ENCODE results near the gene PHACTR1. TPM values are rescaled to one million over a fixed set of nuclear protein-coding genes. Genes with fewer than 3 reads are reported as not detected.

PHACTR1 gene
- total RNA-seq, 1 donor from 2014 or later, result 3.6 TPM

DNA sequence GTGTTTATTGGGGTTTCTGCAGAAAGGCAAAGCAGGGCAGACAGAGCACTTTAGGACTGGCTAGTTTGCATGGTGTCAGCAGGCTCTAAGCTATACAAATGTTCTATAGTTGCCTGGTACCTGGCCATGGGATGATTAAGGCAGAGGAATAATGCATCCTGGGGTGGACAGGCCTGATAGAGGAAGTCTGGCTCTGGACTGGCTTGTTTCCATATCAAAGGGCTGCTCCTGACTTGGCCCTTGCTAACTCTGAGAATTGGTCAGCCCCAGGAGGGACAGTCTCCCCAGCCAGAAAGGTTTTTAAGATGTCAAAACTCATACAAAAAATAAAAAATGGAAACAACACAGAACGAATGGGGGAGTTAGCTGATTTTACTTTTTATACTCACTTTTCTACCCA lies 474.9 kb downstream of the PHACTR1 start:
- no peak for DNase-seq (ENCODE audit: low spot score)

GRCh38 chr6:13194852-13195251 lies 478.3 kb downstream of the PHACTR1 start:
- DNase-seq (ENCODE audit: low spot score), result peak; percentile 79

GRCh38 chr6:13195803-13196202 lies 479.2 kb downstream of the PHACTR1 start:
- no peak for DNase-seq (ENCODE audit: low spot score)

DNA sequence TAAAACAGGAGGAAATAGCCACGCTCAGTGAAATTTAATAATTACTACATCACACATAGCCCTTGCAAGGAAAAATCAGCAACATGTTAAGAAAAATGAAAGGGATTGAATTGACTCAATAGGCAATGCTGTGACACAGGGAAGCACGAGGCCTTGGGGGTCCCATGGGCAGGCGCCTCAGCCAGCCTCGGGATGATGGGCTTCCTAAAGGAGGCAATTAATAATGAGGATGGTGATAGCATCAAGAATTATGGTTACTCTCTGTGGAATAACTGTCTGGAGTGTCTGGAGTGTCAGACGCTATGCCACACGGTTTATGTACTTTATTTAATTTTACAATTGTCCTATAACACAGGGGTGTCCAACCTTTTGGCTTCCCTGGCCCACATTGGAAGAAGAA lies 481.6 kb downstream of the PHACTR1 start:
- DNase-seq (ENCODE audit: low spot score), result no peak

DNA sequence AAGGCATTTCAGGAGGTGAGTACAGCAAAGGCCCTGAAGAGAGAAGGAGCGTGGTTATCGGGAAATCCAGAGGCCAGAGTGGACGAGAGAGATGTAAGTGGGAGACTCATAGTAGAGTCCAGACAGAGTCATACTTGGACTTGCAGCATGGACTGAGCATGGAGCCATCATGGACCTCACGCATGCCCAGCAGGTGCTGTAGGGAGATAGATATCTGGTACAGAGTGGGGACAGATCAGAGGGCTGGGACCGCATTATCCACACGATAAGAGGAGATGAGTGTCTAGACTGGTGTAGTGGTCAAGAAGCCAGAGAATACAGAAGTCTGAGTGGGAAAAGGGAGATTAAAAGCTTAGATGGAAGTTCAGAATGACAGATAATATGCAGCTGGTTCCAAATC lies 484.8 kb downstream of the PHACTR1 start:
- no peak for DNase-seq (ENCODE audit: low spot score)

GRCh38 chr6:13203145-13203544 lies 486.6 kb downstream of the PHACTR1 start:
- DNase-seq (ENCODE audit: low spot score), result no peak

- DNase-seq (ENCODE audit: low spot score), result no peak
Measured at GRCh38 chr6:13205106-13205505, 488.5 kb downstream of the PHACTR1 start.

DNA sequence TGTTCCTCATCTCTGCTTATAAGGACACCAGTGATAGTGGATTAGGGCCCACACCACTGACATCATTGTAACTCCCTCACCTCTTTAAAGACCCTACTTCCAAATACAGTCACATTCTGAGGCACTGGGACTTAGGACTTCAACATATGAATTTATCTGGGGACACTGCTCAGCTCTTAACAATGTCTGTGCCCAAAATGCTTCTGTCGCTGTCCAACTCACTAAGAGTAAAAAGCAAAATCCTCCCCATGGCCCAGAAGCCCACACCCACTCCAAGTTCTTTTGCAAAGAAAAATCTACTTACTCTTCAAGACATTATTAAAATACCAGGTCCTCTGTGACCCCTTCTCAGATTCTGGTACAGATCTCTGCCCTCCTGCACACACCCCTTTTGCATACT lies 495.5 kb downstream of the PHACTR1 start:
- DNase-seq (ENCODE audit: low spot score), result no peak

DNA sequence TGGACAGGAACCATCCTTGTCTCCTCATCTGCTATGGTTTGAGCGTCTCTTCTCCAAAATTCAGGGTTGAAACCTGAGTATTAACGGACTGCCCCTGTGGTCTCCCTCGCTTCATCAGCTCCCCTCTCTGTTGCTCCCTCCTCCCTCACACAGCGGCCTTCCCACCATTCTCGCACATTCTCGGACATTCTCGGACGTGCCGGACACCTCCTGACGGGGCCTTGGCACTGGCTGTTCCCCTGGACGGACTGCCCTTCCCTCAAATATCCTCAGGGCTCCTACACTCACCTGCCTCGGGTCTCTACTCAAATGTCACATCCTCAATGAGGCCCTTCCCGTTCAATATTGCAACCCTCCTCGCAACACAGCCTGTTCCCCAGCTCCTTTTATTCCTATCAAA lies 496.0 kb downstream of the PHACTR1 start:
- no peak for DNase-seq (ENCODE audit: low spot score)

GRCh38 chr6:13215390-13215789 lies 498.8 kb downstream of the PHACTR1 start:
- DNase-seq (ENCODE audit: low spot score), result no peak

DNA sequence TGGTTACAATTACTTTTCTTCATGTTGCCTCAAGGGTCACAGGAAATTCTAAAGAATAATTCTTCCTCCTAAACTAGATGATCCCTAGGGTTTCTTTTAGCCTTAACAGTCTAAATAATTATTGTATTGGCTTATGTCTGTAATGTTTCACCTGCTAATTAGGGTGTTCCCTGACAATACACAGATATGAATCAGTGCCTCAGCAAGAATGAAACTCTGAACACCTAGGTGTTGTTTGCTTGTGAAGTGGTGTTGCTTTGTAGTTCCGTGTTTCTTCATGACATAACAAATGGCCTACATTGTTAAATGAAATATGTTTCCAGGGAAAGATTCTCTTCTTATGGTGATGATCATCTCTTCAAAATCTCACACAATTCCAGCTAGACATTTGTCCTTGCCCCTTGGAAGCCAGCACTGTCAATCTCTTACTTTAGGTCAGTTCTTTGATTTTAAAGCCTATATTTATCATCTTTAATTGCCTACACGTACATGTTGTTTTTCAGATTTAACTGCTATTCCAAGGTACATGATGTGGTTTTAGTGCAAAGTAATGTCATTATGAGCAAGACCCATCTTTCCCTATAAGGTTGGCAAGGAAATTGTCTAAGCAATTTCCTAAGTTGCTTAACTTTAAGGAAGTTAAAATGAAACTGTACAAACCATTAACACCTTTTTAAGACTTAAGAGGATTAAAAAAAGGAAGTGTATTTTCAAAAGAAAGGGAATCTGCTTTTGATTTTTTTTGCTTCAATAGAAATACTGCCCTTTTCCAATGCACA lies 499.9 kb downstream of the PHACTR1 start:
- no peak for DNase-seq (ENCODE audit: low spot score)

DNA sequence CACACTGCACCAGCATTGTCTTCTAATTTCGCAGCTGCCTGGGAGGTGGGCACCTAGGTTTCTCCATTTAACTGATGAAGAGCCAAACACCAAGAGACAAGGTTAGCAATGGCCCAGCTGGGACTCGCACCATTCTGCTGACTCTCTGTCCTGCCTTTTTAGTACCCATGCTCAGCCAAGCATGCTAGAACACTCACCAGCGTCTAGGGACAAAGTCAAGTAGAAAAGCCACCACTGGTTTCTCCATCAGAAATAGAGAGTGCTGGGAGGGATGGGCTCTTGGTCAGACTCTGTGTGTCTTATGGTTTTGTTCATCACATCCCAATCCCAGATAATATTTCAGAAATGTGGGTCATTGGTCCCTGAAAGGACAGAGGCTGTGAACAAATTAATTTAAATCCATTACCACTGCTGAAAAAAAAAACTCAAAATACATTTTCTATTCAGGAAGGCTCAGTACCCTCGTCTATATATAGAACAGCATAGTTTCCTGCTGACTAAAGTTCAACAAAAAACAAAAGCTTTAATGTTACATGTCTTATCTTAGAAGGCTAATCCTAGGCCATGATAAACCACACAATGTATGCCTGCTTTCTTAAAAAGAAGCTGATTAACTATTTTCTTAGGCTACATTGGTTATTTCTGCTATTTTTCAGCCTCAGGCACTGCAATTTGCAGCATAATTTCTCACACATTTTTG lies 500.8 kb downstream of the PHACTR1 start:
- DNase-seq (ENCODE audit: low spot score), result peak; percentile 78

GRCh38 chr6:13220266-13220665 lies 503.7 kb downstream of the PHACTR1 start:
- no peak for DNase-seq (ENCODE audit: low spot score)

- DNase-seq (ENCODE audit: low spot score), result no peak
Measured at GRCh38 chr6:13222048-13222447, 505.5 kb downstream of the PHACTR1 start.

GRCh38 chr6:13226071-13226470 lies 509.5 kb downstream of the PHACTR1 start:
- DNase-seq (ENCODE audit: low spot score), result peak; percentile 5

GRCh38 chr6:13228264-13229204 lies 512.0 kb downstream of the PHACTR1 start:
- DNase-seq (ENCODE audit: low spot score), result no peak

DNA sequence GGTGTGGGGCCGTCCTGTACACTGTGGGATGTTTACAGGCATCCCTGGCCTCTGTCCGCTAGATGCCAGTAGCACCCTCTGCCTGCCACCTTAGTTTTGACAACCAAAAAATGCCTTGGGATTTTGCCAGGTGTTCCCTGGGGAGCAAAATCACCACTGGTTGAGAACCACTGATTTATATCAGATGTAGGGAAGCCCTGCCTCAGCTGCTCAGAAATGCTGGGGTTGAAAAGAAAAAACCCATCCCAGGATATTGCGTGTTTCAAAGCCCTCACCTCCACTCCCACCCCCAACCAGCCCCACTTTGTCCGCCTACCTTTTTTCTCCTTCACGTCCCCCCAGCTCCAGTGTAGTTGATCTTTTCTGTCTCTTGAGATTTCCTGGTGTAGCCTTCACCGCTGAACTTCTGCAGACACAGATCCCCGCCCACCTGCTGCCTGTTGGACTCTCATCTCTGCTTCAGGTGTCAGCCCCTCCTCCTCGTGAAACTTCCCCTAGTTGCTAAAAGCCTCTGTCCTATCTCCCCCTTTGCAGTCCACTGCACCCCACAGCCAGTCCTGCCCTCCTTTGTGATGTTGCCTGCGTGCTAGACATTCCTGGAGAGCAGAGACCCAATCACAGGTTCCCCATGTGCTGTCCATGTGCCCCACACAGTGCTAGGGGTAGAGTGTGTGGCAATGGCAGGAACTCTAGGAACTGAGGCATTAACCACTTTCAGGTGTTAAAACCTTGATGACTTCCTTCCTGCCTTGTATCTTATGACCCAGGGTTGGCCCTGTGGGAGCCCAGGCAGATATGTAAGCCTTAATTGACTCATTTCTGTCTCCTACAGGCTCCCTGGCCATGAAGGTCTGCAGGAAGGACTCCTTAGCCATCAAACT lies 512.9 kb downstream of the PHACTR1 start:
- DNase-seq (ENCODE audit: low spot score), result no peak

- no peak for DNase-seq (ENCODE audit: low spot score)
Measured at GRCh38 chr6:13233106-13233505, 516.5 kb downstream of the PHACTR1 start.

- peak; percentile 10 for DNase-seq (ENCODE audit: low spot score)
Measured at GRCh38 chr6:13234130-13234529, 517.6 kb downstream of the PHACTR1 start.

DNA sequence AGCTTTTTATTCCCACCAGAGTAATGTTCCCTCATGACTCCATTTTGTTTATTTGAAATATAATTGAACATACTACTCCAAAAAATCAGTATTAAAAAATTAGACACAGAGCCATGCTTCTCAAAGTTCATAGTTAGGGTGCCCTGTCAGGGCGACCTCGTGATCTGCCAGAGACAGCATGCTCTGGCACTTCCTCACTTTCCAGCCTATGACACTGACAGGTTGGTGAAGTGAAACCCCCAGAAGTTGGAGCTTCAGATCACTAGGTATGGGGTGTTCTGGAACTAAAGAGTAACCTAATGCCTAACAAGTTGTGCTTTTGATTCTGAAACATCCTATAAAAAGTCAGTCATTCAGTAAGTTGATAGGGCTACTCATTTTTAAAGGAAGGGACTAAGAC lies 518.8 kb downstream of the PHACTR1 start:
- DNase-seq (ENCODE audit: low spot score), result no peak

- no peak for DNase-seq (ENCODE audit: low spot score)
Measured at GRCh38 chr6:13237318-13237717, 520.8 kb downstream of the PHACTR1 start.
